ENCODE measurements around the gene UST.

DNA sequence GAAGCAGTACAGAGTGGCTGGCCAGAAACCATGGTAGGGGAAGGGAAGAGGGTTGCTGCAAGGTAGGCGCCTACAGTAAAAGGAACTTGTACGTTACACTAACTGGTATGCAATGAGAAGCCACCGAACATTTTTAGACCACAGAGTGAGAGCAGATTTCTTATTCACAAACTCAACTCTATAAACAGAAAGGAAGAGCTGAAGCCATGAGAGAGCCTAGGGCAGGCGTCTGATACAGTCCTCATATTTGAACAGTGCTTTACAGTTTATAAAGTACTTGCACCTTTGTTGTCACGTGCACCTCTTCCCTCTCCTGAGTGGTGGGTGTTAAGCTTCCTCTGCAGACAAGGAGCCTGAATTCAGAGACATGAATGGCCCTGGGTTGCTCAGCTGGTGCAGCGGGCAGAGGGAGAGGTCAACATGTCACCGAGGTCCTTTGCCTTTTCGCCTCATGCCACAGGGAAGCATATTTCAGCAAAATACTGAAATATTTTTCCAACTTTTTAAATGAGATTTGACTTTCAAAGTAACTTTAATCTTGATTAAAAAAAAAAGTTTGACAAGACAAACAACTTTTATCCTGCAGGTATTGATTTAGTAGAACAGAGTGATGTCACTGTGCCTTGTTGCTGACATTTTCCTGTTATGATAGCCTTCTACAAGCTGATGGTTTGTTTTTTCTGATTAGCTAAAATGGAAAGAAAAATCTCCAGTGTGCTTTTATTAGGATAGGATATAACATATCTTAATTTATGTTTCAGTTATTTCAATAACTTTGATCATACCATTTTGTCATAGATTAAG, 23.8 kb downstream of the UST start:
- TF ChIP-seq POLR2A (conservative IDR thresholded peaks at IDR 0.05) (no peak), TCF7L2 (IDR thresholded peaks at IDR 0.05; ENCODE audit: low read depth, low read length) (no peak), TBP (optimal IDR thresholded peaks at IDR 0.05; ENCODE audit: low read depth, low read length) (no peak), TAF7 (tag; IDR thresholded peaks at IDR 0.05) (no peak), FOXJ3 (CRISPR knock-in tag; IDR thresholded peaks at IDR 0.05) (no peak), MAZ (CRISPR knock-in tag; conservative IDR thresholded peaks at IDR 0.05 in 1 of 2, IDR thresholded peaks at IDR 0.05 in 1 of 2) (no peak)
- TF ChIP-seq, protein P1, sequence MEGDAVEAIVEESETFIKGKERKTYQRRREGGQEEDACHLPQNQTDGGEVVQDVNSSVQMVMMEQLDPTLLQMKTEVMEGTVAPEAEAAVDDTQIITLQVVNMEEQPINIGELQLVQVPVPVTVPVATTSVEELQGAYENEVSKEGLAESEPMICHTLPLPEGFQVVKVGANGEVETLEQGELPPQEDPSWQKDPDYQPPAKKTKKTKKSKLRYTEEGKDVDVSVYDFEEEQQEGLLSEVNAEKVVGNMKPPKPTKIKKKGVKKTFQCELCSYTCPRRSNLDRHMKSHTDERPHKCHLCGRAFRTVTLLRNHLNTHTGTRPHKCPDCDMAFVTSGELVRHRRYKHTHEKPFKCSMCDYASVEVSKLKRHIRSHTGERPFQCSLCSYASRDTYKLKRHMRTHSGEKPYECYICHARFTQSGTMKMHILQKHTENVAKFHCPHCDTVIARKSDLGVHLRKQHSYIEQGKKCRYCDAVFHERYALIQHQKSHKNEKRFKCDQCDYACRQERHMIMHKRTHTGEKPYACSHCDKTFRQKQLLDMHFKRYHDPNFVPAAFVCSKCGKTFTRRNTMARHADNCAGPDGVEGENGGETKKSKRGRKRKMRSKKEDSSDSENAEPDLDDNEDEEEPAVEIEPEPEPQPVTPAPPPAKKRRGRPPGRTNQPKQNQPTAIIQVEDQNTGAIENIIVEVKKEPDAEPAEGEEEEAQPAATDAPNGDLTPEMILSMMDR (IDR thresholded peaks at IDR 0.05 in 2 of 3, conservative IDR thresholded peaks at IDR 0.05 in 1 of 3; ENCODE audit: insufficient read depth in 2 of 3, low read depth in 1 of 3, low read length in 3 of 3), result no peak
- TF ChIP-seq, protein P2, sequence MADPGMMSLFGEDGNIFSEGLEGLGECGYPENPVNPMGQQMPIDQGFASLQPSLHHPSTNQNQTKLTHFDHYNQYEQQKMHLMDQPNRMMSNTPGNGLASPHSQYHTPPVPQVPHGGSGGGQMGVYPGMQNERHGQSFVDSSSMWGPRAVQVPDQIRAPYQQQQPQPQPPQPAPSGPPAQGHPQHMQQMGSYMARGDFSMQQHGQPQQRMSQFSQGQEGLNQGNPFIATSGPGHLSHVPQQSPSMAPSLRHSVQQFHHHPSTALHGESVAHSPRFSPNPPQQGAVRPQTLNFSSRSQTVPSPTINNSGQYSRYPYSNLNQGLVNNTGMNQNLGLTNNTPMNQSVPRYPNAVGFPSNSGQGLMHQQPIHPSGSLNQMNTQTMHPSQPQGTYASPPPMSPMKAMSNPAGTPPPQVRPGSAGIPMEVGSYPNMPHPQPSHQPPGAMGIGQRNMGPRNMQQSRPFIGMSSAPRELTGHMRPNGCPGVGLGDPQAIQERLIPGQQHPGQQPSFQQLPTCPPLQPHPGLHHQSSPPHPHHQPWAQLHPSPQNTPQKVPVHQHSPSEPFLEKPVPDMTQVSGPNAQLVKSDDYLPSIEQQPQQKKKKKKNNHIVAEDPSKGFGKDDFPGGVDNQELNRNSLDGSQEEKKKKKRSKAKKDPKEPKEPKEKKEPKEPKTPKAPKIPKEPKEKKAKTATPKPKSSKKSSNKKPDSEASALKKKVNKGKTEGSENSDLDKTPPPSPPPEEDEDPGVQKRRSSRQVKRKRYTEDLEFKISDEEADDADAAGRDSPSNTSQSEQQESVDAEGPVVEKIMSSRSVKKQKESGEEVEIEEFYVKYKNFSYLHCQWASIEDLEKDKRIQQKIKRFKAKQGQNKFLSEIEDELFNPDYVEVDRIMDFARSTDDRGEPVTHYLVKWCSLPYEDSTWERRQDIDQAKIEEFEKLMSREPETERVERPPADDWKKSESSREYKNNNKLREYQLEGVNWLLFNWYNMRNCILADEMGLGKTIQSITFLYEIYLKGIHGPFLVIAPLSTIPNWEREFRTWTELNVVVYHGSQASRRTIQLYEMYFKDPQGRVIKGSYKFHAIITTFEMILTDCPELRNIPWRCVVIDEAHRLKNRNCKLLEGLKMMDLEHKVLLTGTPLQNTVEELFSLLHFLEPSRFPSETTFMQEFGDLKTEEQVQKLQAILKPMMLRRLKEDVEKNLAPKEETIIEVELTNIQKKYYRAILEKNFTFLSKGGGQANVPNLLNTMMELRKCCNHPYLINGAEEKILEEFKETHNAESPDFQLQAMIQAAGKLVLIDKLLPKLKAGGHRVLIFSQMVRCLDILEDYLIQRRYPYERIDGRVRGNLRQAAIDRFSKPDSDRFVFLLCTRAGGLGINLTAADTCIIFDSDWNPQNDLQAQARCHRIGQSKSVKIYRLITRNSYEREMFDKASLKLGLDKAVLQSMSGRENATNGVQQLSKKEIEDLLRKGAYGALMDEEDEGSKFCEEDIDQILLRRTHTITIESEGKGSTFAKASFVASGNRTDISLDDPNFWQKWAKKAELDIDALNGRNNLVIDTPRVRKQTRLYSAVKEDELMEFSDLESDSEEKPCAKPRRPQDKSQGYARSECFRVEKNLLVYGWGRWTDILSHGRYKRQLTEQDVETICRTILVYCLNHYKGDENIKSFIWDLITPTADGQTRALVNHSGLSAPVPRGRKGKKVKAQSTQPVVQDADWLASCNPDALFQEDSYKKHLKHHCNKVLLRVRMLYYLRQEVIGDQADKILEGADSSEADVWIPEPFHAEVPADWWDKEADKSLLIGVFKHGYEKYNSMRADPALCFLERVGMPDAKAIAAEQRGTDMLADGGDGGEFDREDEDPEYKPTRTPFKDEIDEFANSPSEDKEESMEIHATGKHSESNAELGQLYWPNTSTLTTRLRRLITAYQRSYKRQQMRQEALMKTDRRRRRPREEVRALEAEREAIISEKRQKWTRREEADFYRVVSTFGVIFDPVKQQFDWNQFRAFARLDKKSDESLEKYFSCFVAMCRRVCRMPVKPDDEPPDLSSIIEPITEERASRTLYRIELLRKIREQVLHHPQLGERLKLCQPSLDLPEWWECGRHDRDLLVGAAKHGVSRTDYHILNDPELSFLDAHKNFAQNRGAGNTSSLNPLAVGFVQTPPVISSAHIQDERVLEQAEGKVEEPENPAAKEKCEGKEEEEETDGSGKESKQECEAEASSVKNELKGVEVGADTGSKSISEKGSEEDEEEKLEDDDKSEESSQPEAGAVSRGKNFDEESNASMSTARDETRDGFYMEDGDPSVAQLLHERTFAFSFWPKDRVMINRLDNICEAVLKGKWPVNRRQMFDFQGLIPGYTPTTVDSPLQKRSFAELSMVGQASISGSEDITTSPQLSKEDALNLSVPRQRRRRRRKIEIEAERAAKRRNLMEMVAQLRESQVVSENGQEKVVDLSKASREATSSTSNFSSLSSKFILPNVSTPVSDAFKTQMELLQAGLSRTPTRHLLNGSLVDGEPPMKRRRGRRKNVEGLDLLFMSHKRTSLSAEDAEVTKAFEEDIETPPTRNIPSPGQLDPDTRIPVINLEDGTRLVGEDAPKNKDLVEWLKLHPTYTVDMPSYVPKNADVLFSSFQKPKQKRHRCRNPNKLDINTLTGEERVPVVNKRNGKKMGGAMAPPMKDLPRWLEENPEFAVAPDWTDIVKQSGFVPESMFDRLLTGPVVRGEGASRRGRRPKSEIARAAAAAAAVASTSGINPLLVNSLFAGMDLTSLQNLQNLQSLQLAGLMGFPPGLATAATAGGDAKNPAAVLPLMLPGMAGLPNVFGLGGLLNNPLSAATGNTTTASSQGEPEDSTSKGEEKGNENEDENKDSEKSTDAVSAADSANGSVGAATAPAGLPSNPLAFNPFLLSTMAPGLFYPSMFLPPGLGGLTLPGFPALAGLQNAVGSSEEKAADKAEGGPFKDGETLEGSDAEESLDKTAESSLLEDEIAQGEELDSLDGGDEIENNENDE (IDR thresholded peaks at IDR 0.05; ENCODE audit: low read depth, low read length), result no peak
